Stimulated activated memory B cell treated with anti-CD40 and anti-IgM and Interleukin-4, amounts not matched to agents 10 μg/mL and 1 μg/mL and 100 μg/mL, for 72 hours (primary cell): ENCODE measurements around the gene DRD1.

Experiments used
- ATAC-seq: fragments of 150-1000 bp; cut with Tn5 transposase; 2 replicates; pipeline ENCODE4 v1.10.0; 2021
- H3K27ac Mint-ChIP-seq: one replicate; pipeline ENCODE4 v1.8.0; 2022; ENCODE audit warnings: mild to moderate bottlenecking, mixed read lengths
- H3K27me3 Mint-ChIP-seq: one replicate; pipeline ENCODE4 v1.8.0; 2022; ENCODE audit warnings: mixed read lengths
- H3K36me3 Mint-ChIP-seq: one replicate; pipeline ENCODE4 v1.8.0; 2022; ENCODE audit warnings: mixed read lengths
- H3K4me1 Mint-ChIP-seq: one replicate; pipeline ENCODE4 v1.8.0; 2022; ENCODE audit warnings: mixed read lengths
- H3K4me3 Mint-ChIP-seq: one replicate; pipeline ENCODE4 v1.8.0; 2022; ENCODE audit warnings: mild to moderate bottlenecking, moderate library complexity, mixed read lengths
- H3K9me3 Mint-ChIP-seq: one replicate; pipeline ENCODE4 v1.8.0; 2022; ENCODE audit warnings: mixed read lengths

Gene DRD1

GRCh38 chr5:175444060-175444904, at the start of gene DRD1:
Gene DRD1 (minus strand): TSS chr5:175444182. CDS start chr5:175443099, 1,083 bp downstream.
- Mint-ChIP-seq H3K9me3 (no peaks in the 10 kb centered on the region), H3K4me3 (peak within 1 kb of the TSS; percentile 34), H3K27me3 (peaks cover 69% of the 10 kb centered on the region), H3K27ac (no peak within 1 kb of the TSS), H3K36me3 (no peaks in the 10 kb centered on the region), H3K4me1 (peaks cover 7% of the 10 kb centered on the region)
- ATAC-seq, result peak; percentile 62

- no peaks in the 10 kb centered on the region for H3K9me3 Mint-ChIP-seq
- H3K36me3 Mint-ChIP-seq, result peaks cover 46% of the 10 kb centered on the region
- ATAC-seq, result no peak
- H3K4me1 Mint-ChIP-seq, result peaks cover 16% of the 10 kb centered on the region
- no peaks in the 10 kb centered on the region for H3K27me3 Mint-ChIP-seq
- no peak overlapping the region for H3K4me3 Mint-ChIP-seq
- H3K27ac Mint-ChIP-seq, result no peak overlapping the region
Measured at GRCh38 chr5:175493726-175494125, 49.7 kb upstream of the DRD1 start.

GRCh38 chr5:175493260-175493659, 49.3 kb upstream of the DRD1 start:
- ATAC-seq, result no peak
- H3K27ac Mint-ChIP-seq, result no peak overlapping the region
- H3K36me3 Mint-ChIP-seq, result peaks cover 47% of the 10 kb centered on the region
- H3K9me3 Mint-ChIP-seq, result no peaks in the 10 kb centered on the region
- peaks cover 21% of the 10 kb centered on the region for H3K4me1 Mint-ChIP-seq
- no peaks in the 10 kb centered on the region for H3K27me3 Mint-ChIP-seq
- no peak overlapping the region for H3K4me3 Mint-ChIP-seq

GRCh38 chr5:175491223-175491622, 47.2 kb upstream of the DRD1 start:
- Mint-ChIP-seq H3K4me1 (peaks cover 31% of the 10 kb centered on the region), H3K9me3 (no peaks in the 10 kb centered on the region), H3K27me3 (no peaks in the 10 kb centered on the region), H3K4me3 (no peak overlapping the region), H3K27ac (no peak overlapping the region), H3K36me3 (peaks cover 51% of the 10 kb centered on the region)
- no peak for ATAC-seq

- Mint-ChIP-seq H3K4me1 (peaks cover 31% of the 10 kb centered on the region), H3K9me3 (no peaks in the 10 kb centered on the region), H3K36me3 (peaks cover 52% of the 10 kb centered on the region), H3K4me3 (no peak overlapping the region), H3K27me3 (no peaks in the 10 kb centered on the region), H3K27ac (no peak overlapping the region)
- no peak for ATAC-seq
Measured at GRCh38 chr5:175489693-175490443, 45.9 kb upstream of the DRD1 start.

- no peak overlapping the region for H3K27ac Mint-ChIP-seq
- peaks cover 54% of the 10 kb centered on the region for H3K36me3 Mint-ChIP-seq
- no peaks in the 10 kb centered on the region for H3K27me3 Mint-ChIP-seq
- H3K9me3 Mint-ChIP-seq, result no peaks in the 10 kb centered on the region
- H3K4me3 Mint-ChIP-seq, result no peak overlapping the region
- H3K4me1 Mint-ChIP-seq, result peaks cover 38% of the 10 kb centered on the region
- ATAC-seq, result no peak
Measured at GRCh38 chr5:175487514-175488222, 43.7 kb upstream of the DRD1 start.

- no peaks in the 10 kb centered on the region for H3K9me3 Mint-ChIP-seq
- H3K27ac Mint-ChIP-seq, result no peak overlapping the region
- no peaks in the 10 kb centered on the region for H3K27me3 Mint-ChIP-seq
- no peak overlapping the region for H3K4me3 Mint-ChIP-seq
- peaks cover 57% of the 10 kb centered on the region for H3K36me3 Mint-ChIP-seq
- peaks cover 45% of the 10 kb centered on the region for H3K4me1 Mint-ChIP-seq
- ATAC-seq, result no peak
Measured at GRCh38 chr5:175485631-175486030, 41.6 kb upstream of the DRD1 start.

- H3K9me3 Mint-ChIP-seq, result no peaks in the 10 kb centered on the region
- no peak overlapping the region for H3K4me3 Mint-ChIP-seq
- ATAC-seq, result no peak
- H3K36me3 Mint-ChIP-seq, result peaks cover 61% of the 10 kb centered on the region
- no peak overlapping the region for H3K27ac Mint-ChIP-seq
- peaks cover 46% of the 10 kb centered on the region for H3K4me1 Mint-ChIP-seq
- H3K27me3 Mint-ChIP-seq, result no peaks in the 10 kb centered on the region
Measured at GRCh38 chr5:175484829-175485228, 40.8 kb upstream of the DRD1 start.

GRCh38 chr5:175484322-175484721, 40.3 kb upstream of the DRD1 start:
- peaks cover 47% of the 10 kb centered on the region for H3K4me1 Mint-ChIP-seq
- ATAC-seq, result no peak
- H3K27ac Mint-ChIP-seq, result no peak overlapping the region
- H3K27me3 Mint-ChIP-seq, result no peaks in the 10 kb centered on the region
- no peaks in the 10 kb centered on the region for H3K9me3 Mint-ChIP-seq
- H3K4me3 Mint-ChIP-seq, result no peak overlapping the region
- H3K36me3 Mint-ChIP-seq, result peaks cover 61% of the 10 kb centered on the region

GRCh38 chr5:175483337-175483736, 39.4 kb upstream of the DRD1 start:
- Mint-ChIP-seq H3K27me3 (no peaks in the 10 kb centered on the region), H3K4me3 (no peak overlapping the region), H3K27ac (no peak overlapping the region), H3K36me3 (peaks cover 54% of the 10 kb centered on the region), H3K4me1 (peaks cover 41% of the 10 kb centered on the region), H3K9me3 (no peaks in the 10 kb centered on the region)
- ATAC-seq, result no peak

GRCh38 chr5:175479125-175479881, 35.3 kb upstream of the DRD1 start:
- H3K27me3 Mint-ChIP-seq, result peaks cover 6% of the 10 kb centered on the region
- peak; percentile 6 for ATAC-seq
- peaks cover 37% of the 10 kb centered on the region for H3K4me1 Mint-ChIP-seq
- H3K27ac Mint-ChIP-seq, result peak overlapping the region; percentile 89
- H3K4me3 Mint-ChIP-seq, result peak overlapping the region; percentile 98
- no peaks in the 10 kb centered on the region for H3K9me3 Mint-ChIP-seq
- peaks cover 29% of the 10 kb centered on the region for H3K36me3 Mint-ChIP-seq

- Mint-ChIP-seq H3K4me3 (peak within 1 kb of the TSS; percentile 98), H3K27me3 (peaks cover 12% of the 10 kb centered on the region), H3K9me3 (no peaks in the 10 kb centered on the region), H3K36me3 (peaks cover 21% of the 10 kb centered on the region), H3K27ac (peak within 1 kb of the TSS; percentile 89), H3K4me1 (peaks cover 34% of the 10 kb centered on the region)
- ATAC-seq, result peak; percentile 94
Measured at GRCh38 chr5:175478384-175479124, 34.6 kb upstream of the DRD1 start, which contains the start of gene SFXN1. Gene SFXN1 (plus strand): TSS chr5:175478560. CDS start chr5:175492104, 13,544 bp downstream.

GRCh38 chr5:175478008-175478383, 34.0 kb upstream of the DRD1 start:
- H3K4me1 Mint-ChIP-seq, result peaks cover 30% of the 10 kb centered on the region

GRCh38 chr5:175477440-175477839, 33.5 kb upstream of the DRD1 start:
- Mint-ChIP-seq H3K4me1 (peaks cover 30% of the 10 kb centered on the region), H3K27me3 (peaks cover 12% of the 10 kb centered on the region), H3K27ac (peak overlapping the region; percentile 89), H3K36me3 (peaks cover 11% of the 10 kb centered on the region), H3K4me3 (peak overlapping the region; percentile 83), H3K9me3 (no peaks in the 10 kb centered on the region)
- no peak for ATAC-seq

More at GRCh38 chr5:175478008-175478383, 34.0 kb upstream of the DRD1 start:
- no peaks in the 10 kb centered on the region for H3K9me3 Mint-ChIP-seq
- ATAC-seq, result no peak
- H3K4me3 Mint-ChIP-seq, result peak overlapping the region; percentile 83
- peaks cover 12% of the 10 kb centered on the region for H3K27me3 Mint-ChIP-seq
- peak overlapping the region; percentile 89 for H3K27ac Mint-ChIP-seq
- H3K36me3 Mint-ChIP-seq, result peaks cover 16% of the 10 kb centered on the region
